ENCODE results near the gene UMPS. TPM values are rescaled to one million over a fixed set of nuclear protein-coding genes. Genes with fewer than 3 reads are reported as not detected.
A peak's percentile ranks its signal among the peaks of the same experiment; 100 is the strongest.
"Not testable (repeated sequence)": the region's sequence is repeated elsewhere in the genome, so short reads cannot be mapped to it uniquely, and the experiment has no call there.

Gene UMPS
- polyA plus RNA-seq, 1 donor (not counting 4 experiments of a cell fraction or from before 2014, with no cell fraction given) = 53.7 TPM

DNA sequence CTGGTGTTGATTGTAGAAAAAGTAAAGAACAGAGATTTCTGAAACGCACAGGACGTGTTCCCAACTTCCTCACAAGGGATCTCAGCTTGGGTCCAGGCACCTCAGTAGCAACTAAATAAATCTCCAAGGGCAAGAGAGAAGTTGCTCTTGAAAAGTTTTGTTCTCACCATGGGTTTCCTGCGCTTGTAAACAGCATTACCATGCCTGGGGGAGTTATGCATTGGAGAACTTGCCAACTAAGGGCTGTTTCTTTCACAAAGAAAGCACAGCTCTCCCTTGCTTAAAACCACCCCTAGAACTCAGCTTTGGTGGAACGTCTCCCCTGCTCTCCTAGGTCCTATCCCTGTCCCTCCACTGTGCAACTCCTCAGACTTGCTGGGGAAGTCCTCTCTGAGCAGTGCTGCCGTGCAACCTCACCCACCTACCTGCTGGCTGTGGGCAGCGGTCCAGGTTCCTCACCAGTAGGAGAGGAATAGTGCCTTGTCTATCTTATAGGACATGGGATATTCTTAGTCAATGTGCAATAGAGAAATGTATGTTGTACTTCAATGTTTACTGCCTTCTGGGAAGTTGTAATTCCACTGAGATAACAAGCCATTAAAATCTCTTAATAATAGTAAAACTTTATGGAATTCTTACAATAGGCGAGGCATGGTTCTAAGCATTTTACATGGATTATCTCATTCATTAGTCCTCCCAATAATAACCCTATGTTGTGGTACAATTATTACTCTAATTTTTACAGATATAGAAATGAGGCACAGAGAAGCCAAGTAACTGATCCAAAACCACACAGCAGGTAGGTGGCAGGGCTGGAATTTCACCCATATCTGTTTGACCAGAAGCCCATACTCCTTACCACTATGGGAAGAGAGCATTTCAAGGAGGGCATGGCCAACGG is 51.5 kb downstream of the UMPS start:
- Histone ChIP-seq H4K20me1 (ENCODE audit: control insufficient read depth, extremely low read depth, insufficient read depth, low read length) (peaks cover 2% of the 10 kb centered on the region), H3K27me3 (ENCODE audit: control insufficient read depth, extremely low read depth, insufficient read depth, low read length) (no peaks in the 10 kb centered on the region), H3K4me1 (ENCODE audit: control insufficient read depth, extremely low read depth, insufficient read depth, low read length) (peaks cover 25% of the 10 kb centered on the region), H2AFZ (ENCODE audit: control insufficient read depth, low read length) (no peak overlapping the region), H3K79me2 (ENCODE audit: control insufficient read depth, insufficient read depth, low read length) (no peaks in the 10 kb centered on the region), H3K27ac (ENCODE audit: control insufficient read depth, insufficient read depth, low read length) (no peak overlapping the region), H3K4me3 (ENCODE audit: control insufficient read depth in 2 of 3, extremely low read depth in 1 of 3, insufficient read depth in 2 of 3, low read depth in 1 of 3, low read length in 3 of 3) (no peak overlapping the region), H3K9ac (ENCODE audit: control insufficient read depth, extremely low read depth, insufficient read depth, low read length) (no peak overlapping the region), H3K9me1 (ENCODE audit: control insufficient read depth, extremely low read depth, insufficient read depth, low read length) (peaks cover 4% of the 10 kb centered on the region), H3K4me2 (ENCODE audit: control insufficient read depth, extremely low read depth, insufficient read depth, low read depth, low read length) (no peak overlapping the region), H3K36me3 (ENCODE audit: control insufficient read depth in 2 of 2, extremely low read depth in 1 of 2, insufficient read depth in 2 of 2, low read length in 2 of 2) (peaks cover 12 to 18% of the 10 kb centered on the region in 2 experiments), H3K9me3 (ENCODE audit: control insufficient read depth, low read depth, low read length) (no peaks in the 10 kb centered on the region)
- dilution Hi-C loops (cut with MboI; ENCODE audit: extremely low pct_ligation_motif_present, low sequenced_read_pairs) = no loop called here
- peak; percentile 55 for FAIRE-seq
- DNase-seq (ENCODE audit: low read depth, low spot score) = no peak
- TF ChIP-seq, protein P1, sequence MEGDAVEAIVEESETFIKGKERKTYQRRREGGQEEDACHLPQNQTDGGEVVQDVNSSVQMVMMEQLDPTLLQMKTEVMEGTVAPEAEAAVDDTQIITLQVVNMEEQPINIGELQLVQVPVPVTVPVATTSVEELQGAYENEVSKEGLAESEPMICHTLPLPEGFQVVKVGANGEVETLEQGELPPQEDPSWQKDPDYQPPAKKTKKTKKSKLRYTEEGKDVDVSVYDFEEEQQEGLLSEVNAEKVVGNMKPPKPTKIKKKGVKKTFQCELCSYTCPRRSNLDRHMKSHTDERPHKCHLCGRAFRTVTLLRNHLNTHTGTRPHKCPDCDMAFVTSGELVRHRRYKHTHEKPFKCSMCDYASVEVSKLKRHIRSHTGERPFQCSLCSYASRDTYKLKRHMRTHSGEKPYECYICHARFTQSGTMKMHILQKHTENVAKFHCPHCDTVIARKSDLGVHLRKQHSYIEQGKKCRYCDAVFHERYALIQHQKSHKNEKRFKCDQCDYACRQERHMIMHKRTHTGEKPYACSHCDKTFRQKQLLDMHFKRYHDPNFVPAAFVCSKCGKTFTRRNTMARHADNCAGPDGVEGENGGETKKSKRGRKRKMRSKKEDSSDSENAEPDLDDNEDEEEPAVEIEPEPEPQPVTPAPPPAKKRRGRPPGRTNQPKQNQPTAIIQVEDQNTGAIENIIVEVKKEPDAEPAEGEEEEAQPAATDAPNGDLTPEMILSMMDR (optimal IDR thresholded peaks at IDR 0.05 in 1 of 3, IDR thresholded peaks at IDR 0.05 in 1 of 3, conservative IDR thresholded peaks at IDR 0.05 in 1 of 3; ENCODE audit: extremely low read depth in 1 of 3, insufficient read depth in 2 of 3, low read length in 3 of 3) = no peak
- TF ChIP-seq EZH2 (IDR thresholded peaks at IDR 0.05; ENCODE audit: low read length) = no peak

DNA sequence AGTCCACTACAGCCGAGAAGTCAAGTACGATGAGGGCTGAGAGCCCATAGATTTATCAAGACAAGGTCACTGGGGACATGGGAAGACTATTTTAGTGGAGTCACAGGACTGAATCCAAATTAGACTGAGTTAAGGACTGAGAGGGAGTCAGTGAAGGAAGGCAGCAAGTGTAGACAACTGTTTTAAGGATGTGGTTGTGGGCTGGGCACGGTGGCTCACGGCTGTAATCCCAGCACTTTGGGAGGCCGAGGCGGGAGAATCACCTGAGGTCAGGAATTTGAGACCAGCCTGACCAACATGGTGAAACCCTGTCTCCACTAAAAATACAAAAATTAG is 52.1 kb downstream of the UMPS start:
- H3K79me2 ChIP-seq (ENCODE audit: control insufficient read depth, insufficient read depth, low read length); H3K27ac ChIP-seq (ENCODE audit: control insufficient read depth, insufficient read depth, low read length); H3K4me3 ChIP-seq (ENCODE audit: control insufficient read depth in 2 of 3, extremely low read depth in 1 of 3, insufficient read depth in 2 of 3, low read depth in 1 of 3, low read length in 3 of 3); dilution Hi-C loops (cut with MboI; ENCODE audit: extremely low pct_ligation_motif_present, low sequenced_read_pairs); H3K9me3 ChIP-seq (ENCODE audit: control insufficient read depth, low read depth, low read length); FAIRE-seq; DNase-seq (ENCODE audit: low read depth, low spot score); H4K20me1 ChIP-seq (ENCODE audit: control insufficient read depth, extremely low read depth, insufficient read depth, low read length); H3K9me1 ChIP-seq (ENCODE audit: control insufficient read depth, extremely low read depth, insufficient read depth, low read length); H3K4me2 ChIP-seq (ENCODE audit: control insufficient read depth, extremely low read depth, insufficient read depth, low read depth, low read length); H2AFZ ChIP-seq (ENCODE audit: control insufficient read depth, low read length); H3K27me3 ChIP-seq (ENCODE audit: control insufficient read depth, extremely low read depth, insufficient read depth, low read length); H3K9ac ChIP-seq (ENCODE audit: control insufficient read depth, extremely low read depth, insufficient read depth, low read length): not testable (repeated sequence)
- Histone ChIP-seq H3K4me1 (ENCODE audit: control insufficient read depth, extremely low read depth, insufficient read depth, low read length) (peaks cover 30% of the 10 kb centered on the region), H3K36me3 (ENCODE audit: control insufficient read depth in 2 of 2, extremely low read depth in 1 of 2, insufficient read depth in 2 of 2, low read length in 2 of 2) (peaks cover 12 to 18% of the 10 kb centered on the region in 2 experiments)
